PC-9 (cell line): ENCODE data around the gene ATP6V0B. TPM values are rescaled to one million over a fixed set of nuclear protein-coding genes. Genes with fewer than 3 reads are reported as not detected.

ENCODE experiments used
- BruUV-seq: library from RNA; stranded (reverse); fragments of 400-500 nt; replicated peaks from 2 replicates; lab custom pipeline; 2021; lab: Mats Ljungman, UMichigan
- CTCF ChIA-PET: fragments of 300-600 bp; sonication (Branson Sonifier 250); formaldehyde crosslinking; loops from one replicate; lab custom pipeline; 2022; ENCODE audit warnings: antibody characterized with exemption; lab: Charles Lee
- POLR2A ChIA-PET: fragments of 300-600 bp; sonication (Branson Sonifier 250); formaldehyde crosslinking; loops from one replicate; lab custom pipeline; 2022; ENCODE audit warnings: antibody characterized with exemption; ENCODE audit not compliant: unreplicated experiment; lab: Charles Lee
- DNase-seq, 2 experiments: peaks; one replicate each; pipeline versions ENCODE4 v3.0.0 to v3.0.0-alpha.2; 2015 to 2022; ENCODE audit warnings: mixed read lengths in 1 of 2
- H2AFZ ChIP-seq: fragments of 200-600 bp; sonication (generic); 2 replicates; pipeline ENCODE4 v1.8.1; 2017; ENCODE audit warnings: antibody characterized with exemption
- H3F3A ChIP-seq: fragments of 200-600 bp; sonication (generic); 2 replicates; pipeline ENCODE4 v1.8.1; 2017; ENCODE audit warnings: antibody characterized with exemption, mild to moderate bottlenecking, low read depth; ENCODE audit not compliant: insufficient read depth
- H3K27ac ChIP-seq: fragments of 200-600 bp; sonication (generic); 2 replicates; pipeline ENCODE4 v1.6.1; 2016; ENCODE audit warnings: mixed run types
- H3K27me3 ChIP-seq: fragments of 200-600 bp; sonication (generic); 2 replicates; pipeline ENCODE4 v1.6.1; 2016; ENCODE audit warnings: low read depth, mixed run types; ENCODE audit not compliant: insufficient read depth
- H3K36me3 ChIP-seq: fragments of 200-600 bp; sonication (generic); 2 replicates; pipeline ENCODE4 v1.6.1; 2016; ENCODE audit warnings: low read depth, mixed run types
- H3K4me1 ChIP-seq: fragments of 200-600 bp; sonication (generic); replicated peaks from 2 replicates; pipeline ENCODE4 v1.6.1; 2016; ENCODE audit warnings: mixed run types; ENCODE audit not compliant: insufficient read depth
- H3K4me2 ChIP-seq: fragments of 200-600 bp; sonication (generic); 2 replicates; pipeline ENCODE4 v1.6.1; 2017; ENCODE audit warnings: mixed run types
- H3K4me3 ChIP-seq: fragments of 200-600 bp; sonication (generic); 2 replicates; pipeline ENCODE4 v1.6.1; 2016; ENCODE audit warnings: mixed run types
- H3K79me2 ChIP-seq: fragments of 200-600 bp; sonication (generic); 2 replicates; pipeline ENCODE4 v1.6.1; 2017; ENCODE audit warnings: low read depth, mixed run types
- H3K9me2 ChIP-seq: fragments of 200-600 bp; sonication (generic); 2 replicates; pipeline ENCODE4 v1.8.1; 2017; ENCODE audit warnings: mild to moderate bottlenecking; ENCODE audit not compliant: insufficient read depth
- H3K9me3 ChIP-seq: fragments of 200-600 bp; sonication (generic); 2 replicates; pipeline ENCODE4 v1.8.1; 2016; ENCODE audit warnings: low read depth; ENCODE audit not compliant: insufficient read depth
- H4K20me1 ChIP-seq: fragments of 200-600 bp; sonication (generic); 2 replicates; pipeline ENCODE4 v1.8.1; 2017; ENCODE audit not compliant: insufficient read depth
- EZH2 ChIP-seq: fragments of 200-600 bp; sonication (generic); IDR thresholded peaks from 2 replicates; pipeline ENCODE4 v1.8.0; 2017; ENCODE audit warnings: antibody characterized with exemption, low read depth
- intact Hi-C: fragments of 100-400 bp; cut with micrococcal nuclease; formaldehyde crosslinking; loops from one replicate; pipeline ENCODE4 v1.10.0; 2022; ENCODE audit not compliant: unreplicated experiment
- total RNA-seq: library from RNA; stranded (reverse); gene quantifications from 2 replicates; pipeline ENCODE4 v1.2.3, GENCODE V29; 2021
- TF ChIP-seq, protein P1 (sequence below): fragments of 200-600 bp; sonication (generic); conservative IDR thresholded peaks from 2 replicates; pipeline ENCODE4 v1.6.1; 2017; ENCODE audit warnings: mixed run types, antibody characterized with exemption, mild to moderate bottlenecking, moderate library complexity

The ATP6V0B gene
- total RNA-seq, 1 experiment from 2014 or later: 125 TPM

DNA sequence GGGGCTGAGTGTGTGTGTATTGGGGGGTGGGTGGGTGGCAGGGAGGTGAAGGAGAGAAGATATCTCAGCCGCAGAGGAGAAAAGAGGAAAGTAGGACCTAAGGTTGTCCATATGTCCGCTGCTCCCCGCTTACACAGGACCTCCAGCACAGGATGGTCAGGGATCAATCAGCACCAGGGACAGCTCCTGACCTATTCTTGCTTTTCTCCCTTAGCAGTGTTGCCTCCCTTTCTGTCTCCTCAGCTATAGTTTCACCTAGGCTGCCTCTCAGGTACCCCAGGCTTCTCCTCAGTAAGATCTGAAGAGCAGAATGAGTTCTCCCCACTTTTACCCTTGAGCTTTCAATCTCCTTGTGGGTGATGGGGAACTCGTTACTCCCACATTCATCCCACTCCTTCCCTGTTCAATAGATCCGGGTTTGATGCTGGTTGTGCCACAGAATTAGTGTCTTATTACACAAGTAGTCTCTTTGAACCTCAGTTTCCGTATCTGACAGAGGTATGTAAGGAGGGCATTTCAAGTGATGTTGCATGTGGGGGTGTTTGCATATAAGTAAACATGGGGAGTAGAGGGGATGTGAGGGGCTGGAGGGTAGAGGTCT is 6.3 kb upstream of the ATP6V0B start:
- BruUV-seq: no TSS peak
- DNase-seq: peak in 1 of 2 experiments; percentile 29
- no peak overlapping the region for H2AFZ ChIP-seq
- no peak overlapping the region for H3K4me2 ChIP-seq
- no peaks in the 10 kb centered on the region for H3K27me3 ChIP-seq
- no peaks in the 10 kb centered on the region for H3K9me2 ChIP-seq
- H3K36me3 ChIP-seq: 0 out of 2 replicates have a peak, but pooled peaks cover 6% of the 10 kb centered on the region
- H3K79me2 ChIP-seq: peaks cover 19% of the 10 kb centered on the region
- no peak overlapping the region for H3K27ac ChIP-seq
- intact Hi-C loops: no loop called here
- H4K20me1 ChIP-seq: no peaks in the 10 kb centered on the region
- H3K4me3 ChIP-seq: no peak overlapping the region
- peaks cover 8% of the 10 kb centered on the region for H3K4me1 ChIP-seq
- H3K9me3 ChIP-seq: no peaks in the 10 kb centered on the region
- ChIA-PET POLR2A (no interaction called here), CTCF (interaction anchor here (0.6 kb wide), 1 partner anchor 312 kb away, joined by 3 read pairs; no protein-coding TSS in a partner anchor)
- peaks cover 20% of the 10 kb centered on the region for H3F3A ChIP-seq
- TF ChIP-seq, protein P1, sequence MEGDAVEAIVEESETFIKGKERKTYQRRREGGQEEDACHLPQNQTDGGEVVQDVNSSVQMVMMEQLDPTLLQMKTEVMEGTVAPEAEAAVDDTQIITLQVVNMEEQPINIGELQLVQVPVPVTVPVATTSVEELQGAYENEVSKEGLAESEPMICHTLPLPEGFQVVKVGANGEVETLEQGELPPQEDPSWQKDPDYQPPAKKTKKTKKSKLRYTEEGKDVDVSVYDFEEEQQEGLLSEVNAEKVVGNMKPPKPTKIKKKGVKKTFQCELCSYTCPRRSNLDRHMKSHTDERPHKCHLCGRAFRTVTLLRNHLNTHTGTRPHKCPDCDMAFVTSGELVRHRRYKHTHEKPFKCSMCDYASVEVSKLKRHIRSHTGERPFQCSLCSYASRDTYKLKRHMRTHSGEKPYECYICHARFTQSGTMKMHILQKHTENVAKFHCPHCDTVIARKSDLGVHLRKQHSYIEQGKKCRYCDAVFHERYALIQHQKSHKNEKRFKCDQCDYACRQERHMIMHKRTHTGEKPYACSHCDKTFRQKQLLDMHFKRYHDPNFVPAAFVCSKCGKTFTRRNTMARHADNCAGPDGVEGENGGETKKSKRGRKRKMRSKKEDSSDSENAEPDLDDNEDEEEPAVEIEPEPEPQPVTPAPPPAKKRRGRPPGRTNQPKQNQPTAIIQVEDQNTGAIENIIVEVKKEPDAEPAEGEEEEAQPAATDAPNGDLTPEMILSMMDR: no peak
- TF ChIP-seq EZH2: no peak

DNA sequence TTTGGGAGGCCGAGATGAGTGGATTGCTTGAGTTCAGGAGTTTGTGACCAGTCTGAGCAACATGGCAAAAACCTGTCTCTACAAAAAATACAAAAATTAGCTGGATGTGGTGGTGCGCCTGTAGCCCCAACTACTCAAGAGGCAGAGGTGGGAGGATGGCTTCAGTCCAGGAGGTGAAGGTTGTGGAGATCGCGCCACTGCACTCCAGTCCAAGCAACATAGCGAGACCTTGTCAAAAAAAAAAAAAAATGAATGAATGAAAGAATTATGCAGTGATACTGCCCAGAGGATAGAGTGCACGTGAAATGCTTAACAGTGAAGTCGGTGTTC is 5.4 kb upstream of the ATP6V0B start:
- ChIA-PET POLR2A (interaction anchor here (0.7 kb wide), 2 partner anchors 23 to 388 kb away, joined by 3 to 4 read pairs; partner anchors contain the start of gene IPO13), CTCF (interaction anchor here (1.3 kb wide), 1 partner anchor 36 kb away, joined by 4 read pairs; no protein-coding TSS in a partner anchor)
- DNase-seq: no peak
- peaks cover 15% of the 10 kb centered on the region for H3K4me1 ChIP-seq
- BruUV-seq: no TSS peak
- no peaks in the 10 kb centered on the region for H3K9me2 ChIP-seq
- intact Hi-C loops: loop anchor here (1.0 kb wide), 1 partner anchor 23 kb away; the partner anchor contains the start of gene IPO13
- peak overlapping the region; percentile 96 for H3K4me2 ChIP-seq
- TF ChIP-seq EZH2: no peak
- TF ChIP-seq, protein P1: no peak
- H3K79me2 ChIP-seq: peaks cover 19% of the 10 kb centered on the region
- H4K20me1 ChIP-seq: no peaks in the 10 kb centered on the region
- peak overlapping the region; percentile 100; the same call in 1 of the 2 replicates for H3K4me3 ChIP-seq
- H3K27me3 ChIP-seq: no peaks in the 10 kb centered on the region
- 0 out of 2 replicates have a peak, but pooled peaks cover 6% of the 10 kb centered on the region for H3K36me3 ChIP-seq
- H3K9me3 ChIP-seq: no peaks in the 10 kb centered on the region
- H3F3A ChIP-seq: peaks cover 30% of the 10 kb centered on the region
- peak overlapping the region; percentile 65; the same call in 1 of the 2 replicates for H2AFZ ChIP-seq
- no peak overlapping the region for H3K27ac ChIP-seq

DNA sequence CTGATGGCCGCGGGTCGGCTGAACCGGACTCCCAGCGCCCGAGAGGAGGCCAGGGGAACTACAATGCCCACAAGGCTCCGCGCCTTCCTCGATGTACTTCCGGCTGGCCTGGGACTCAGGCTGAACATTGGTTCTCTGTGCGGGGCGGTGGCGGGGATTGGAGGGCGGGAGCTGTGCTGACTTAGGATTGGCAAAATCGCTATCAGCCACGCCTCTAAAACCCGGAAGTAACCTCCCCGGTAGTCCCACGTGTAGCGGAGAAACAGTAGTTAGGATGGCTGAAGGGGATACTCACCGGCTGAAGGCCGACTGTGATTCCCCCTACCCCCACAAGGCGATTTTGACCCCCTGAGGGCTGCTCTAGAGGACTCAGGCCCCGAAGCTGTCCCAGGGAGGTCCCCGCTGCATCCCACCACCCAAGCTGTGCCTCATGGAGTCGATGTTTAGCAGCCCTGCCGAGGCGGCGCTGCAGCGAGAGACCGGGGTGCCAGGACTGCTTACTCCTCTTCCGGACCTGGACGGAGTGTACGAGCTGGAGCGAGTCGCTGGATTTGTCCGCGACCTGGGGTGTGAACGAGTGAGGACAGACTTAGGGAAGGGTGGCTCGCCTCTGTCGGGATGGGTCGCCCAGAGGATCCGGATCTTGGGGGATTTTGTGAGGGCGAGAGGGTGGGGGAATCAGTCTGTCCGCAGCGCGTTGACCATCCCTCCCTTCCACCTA is 4.9 kb upstream of the ATP6V0B start, which contains the start of gene DPH2:
Gene DPH2, plus strand, starts transcription at position 265 of the 721 bp plus-strand sequence. Its CDS starts 166 bp downstream, at position 431.
- H3K4me2 ChIP-seq: peak within 1 kb of the TSS; percentile 96
- no peaks in the 10 kb centered on the region for H3K27me3 ChIP-seq
- peak; percentile 93 for DNase-seq
- no peak within 1 kb of the TSS for H3K27ac ChIP-seq
- BruUV-seq: TSS peak; percentile 39
- H3K9me2 ChIP-seq: no peaks in the 10 kb centered on the region
- POLR2A ChIA-PET: interaction anchor here (0.7 kb wide), 2 partner anchors 23 to 388 kb away, joined by 3 to 4 read pairs; partner anchors contain the start of gene IPO13
- H3K79me2 ChIP-seq: peaks cover 19% of the 10 kb centered on the region
- intact Hi-C loops: loop anchor here (1.0 to 10.0 kb wide), 2 partner anchors 24 to 265 kb away; partner anchors contain the start of genes IPO13 and ST3GAL3
- peak within 1 kb of the TSS; percentile 100 for H3K4me3 ChIP-seq
- H3K36me3 ChIP-seq: 0 out of 2 replicates have a peak, but pooled peaks cover 6% of the 10 kb centered on the region
- no peaks in the 10 kb centered on the region for H4K20me1 ChIP-seq
- CTCF ChIA-PET: interaction anchor here (0.6 to 1.3 kb wide), 2 partner anchors 37 to 78 kb away, joined by 4 to 8 read pairs; no protein-coding TSS in a partner anchor
- no peaks in the 10 kb centered on the region for H3K9me3 ChIP-seq
- H3F3A ChIP-seq: peaks cover 31% of the 10 kb centered on the region
- no peak for TF ChIP-seq EZH2
- TF ChIP-seq, protein P1: no peak
- peaks cover 15% of the 10 kb centered on the region for H3K4me1 ChIP-seq
- H2AFZ ChIP-seq: peak within 1 kb of the TSS; percentile 86
